ENCODE measurements around the gene TXNDC16.

The TXNDC16 gene

DNA sequence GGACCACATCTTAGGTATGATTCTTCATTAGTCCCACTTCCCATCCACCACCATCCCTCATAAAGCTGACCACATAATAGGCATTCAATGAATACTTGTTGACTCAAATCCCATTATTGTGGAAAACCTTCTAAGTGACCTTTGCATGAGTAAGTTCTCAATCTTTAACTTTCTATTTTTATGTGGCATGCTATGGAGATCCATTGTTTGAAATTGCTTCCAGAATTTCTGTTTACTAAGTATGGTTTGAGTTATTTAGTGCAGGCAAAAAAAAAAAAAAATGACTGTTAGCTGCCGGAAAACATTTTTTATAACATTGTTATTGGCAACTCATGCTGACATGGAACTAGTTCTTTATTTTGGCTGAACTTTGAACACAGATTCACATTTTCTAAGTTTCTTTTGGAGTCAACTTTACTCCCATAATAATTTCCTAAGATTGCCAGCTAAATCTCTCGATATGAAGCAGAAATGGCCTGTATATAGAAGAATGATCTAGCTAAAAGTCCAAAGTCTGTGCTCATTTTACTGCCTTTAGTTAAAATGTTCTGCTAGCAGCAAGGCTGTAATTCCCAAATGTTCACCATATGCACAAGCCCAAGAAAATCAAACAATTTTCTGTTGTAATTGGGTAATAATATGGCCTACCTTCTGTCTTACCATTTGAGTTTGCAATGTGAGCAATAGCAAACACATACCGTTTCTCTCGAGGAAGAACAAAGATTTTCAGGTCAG, 160.3 kb downstream of the TXNDC16 start:
- DNase-seq (ENCODE audit: low read depth in 2 of 2), result no peak

Measured in stimulated activated CD4-positive, alpha-beta T cell treated with anti-CD3 and anti-CD28 coated beads, Interleukin-4, amount 100 ng/mL, for 48 hours (primary cell).